Left lung (tissue), 10 donors: ENCODE data around the gene MTNR1A. TPM values are rescaled to one million over a fixed set of nuclear protein-coding genes. Genes with fewer than 3 reads are reported as not detected.

Experiments
- ATAC-seq: fragments of 200-7000 bp; cut with Tn5 transposase; one replicate; pipeline ENCODE4 v1.9.1; 2020; ENCODE audit warnings: moderate library complexity
- DNase-seq, 4 donors: peaks; one replicate each; pipeline ENCODE4 v3.0.0-alpha.2; 2013 to 2020
- H3K27ac ChIP-seq, 2 donors: fragments of 200-600 bp; sonication (generic) in 1 of 2; one replicate each; pipeline versions ENCODE4 v1.5.0 to v1.8.0; 2020 to 2021
- H3K27me3 ChIP-seq, 2 donors: fragments of 200-600 bp; sonication (generic) in 1 of 2; one replicate each; pipeline versions ENCODE4 v1.5.0 to v1.8.0; 2020 to 2021
- H3K36me3 ChIP-seq, 2 donors: fragments of 200-600 bp; sonication (generic) in 1 of 2; one replicate each; pipeline versions ENCODE4 v1.5.0 to v1.8.0; 2020 to 2021
- H3K4me1 ChIP-seq, 2 donors: fragments of 200-600 bp; one replicate each; pipeline ENCODE4 v1.8.0; 2021
- H3K4me3 ChIP-seq, 2 donors: fragments of 200-600 bp; sonication (generic) in 1 of 2; one replicate each; pipeline versions ENCODE4 v1.5.0 to v1.8.0; 2020 to 2021; ENCODE audit warnings: mild to moderate bottlenecking in 1 of 2
- H3K9me3 ChIP-seq, 2 donors: fragments of 200-600 bp; sonication (generic) in 1 of 2; one replicate each; pipeline versions ENCODE4 v1.5.0 to v1.8.0; 2020 to 2021
- CTCF ChIP-seq, 2 donors: fragments of 200-600 bp; sonication (generic) in 1 of 2; IDR thresholded peaks; one replicate each; pipeline versions ENCODE4 v1.5.0 to v1.8.0; 2021; ENCODE audit warnings: antibody characterized with exemption in 2 of 2
- intact Hi-C, 2 donors: fragments of 100-400 bp; cut with DNase I; formaldehyde crosslinking; loops; one replicate each; pipeline versions ENCODE4 v1.11.2 to v1.14.2; 2022
- polyA plus RNA-seq, 6 donors: library from polyadenylated mRNA; unstranded; fragments of 120-200 nt; gene quantifications; one replicate each; pipeline ENCODE4 v1.2.1, GENCODE V29; 2013; ENCODE audit not compliant: insufficient read length in 6 of 6
- total RNA-seq, 2 donors: library from RNA; stranded (reverse); fragmentation: NEBNext Ultra II Directional; extraction: Animal tissue kit (Norgen Biotek cat#: 25700); gene quantifications; one replicate each; pipeline ENCODE4 v1.2.1, GENCODE V29; 2021
- donor health status: DM: no; HTN: yes; CAD: no.
- donor health status: DM: no; HTN: no; CAD: no.

Gene MTNR1A
- total and polyA plus RNA-seq, 8 donors, result 0.17 TPM; not detected in 7

GRCh38 chr4:186566068-186566467 lies 10.7 kb upstream of the MTNR1A start:
- H3K36me3 ChIP-seq, result no peaks in the 10 kb centered on the region
- H3K27ac ChIP-seq, result no peak overlapping the region
- no peak overlapping the region for H3K4me3 ChIP-seq
- intact Hi-C loops, result no loop called here
- DNase-seq (no peak), ATAC-seq (no peak)
- no peaks in the 10 kb centered on the region for H3K27me3 ChIP-seq
- peaks cover 0 to 3% of the 10 kb centered on the region in 2 donors for H3K4me1 ChIP-seq
- no peaks in the 10 kb centered on the region for H3K9me3 ChIP-seq
- no peak for TF ChIP-seq CTCF (IDR thresholded peaks at IDR 0.05)

GRCh38 chr4:186563761-186564160 lies 8.4 kb upstream of the MTNR1A start:
- no peak overlapping the region for H3K4me3 ChIP-seq
- H3K9me3 ChIP-seq, result no peaks in the 10 kb centered on the region
- no peaks in the 10 kb centered on the region for H3K27me3 ChIP-seq
- H3K27ac ChIP-seq, result no peak overlapping the region
- DNase-seq, result no peak
- TF ChIP-seq CTCF (IDR thresholded peaks at IDR 0.05), result no peak
- H3K36me3 ChIP-seq, result no peaks in the 10 kb centered on the region
- no peaks in the 10 kb centered on the region for H3K4me1 ChIP-seq
- intact Hi-C loops, result no loop called here
- ATAC-seq, result no peak

GRCh38 chr4:186561748-186562147 lies 6.4 kb upstream of the MTNR1A start:
- intact Hi-C loops, result no loop called here
- no peak for DNase-seq
- Histone ChIP-seq H3K9me3 (no peaks in the 10 kb centered on the region), H3K36me3 (no peaks in the 10 kb centered on the region), H3K4me3 (no peak overlapping the region), H3K27me3 (peaks cover 0 to under 1% of the 10 kb centered on the region in 2 donors), H3K27ac (no peak overlapping the region), H3K4me1 (no peaks in the 10 kb centered on the region)
- ATAC-seq, result no peak
- TF ChIP-seq CTCF (IDR thresholded peaks at IDR 0.05), result no peak

GRCh38 chr4:186560647-186561046 lies 5.3 kb upstream of the MTNR1A start:
- intact Hi-C loops, result no loop called here
- no peak overlapping the region for H3K27ac ChIP-seq
- DNase-seq, result no peak

GRCh38 chr4:186557486-186557885 lies 2.1 kb upstream of the MTNR1A start:
- DNase-seq (no peak), ATAC-seq (peak; percentile 77)
- TF ChIP-seq CTCF (IDR thresholded peaks at IDR 0.05), result no peak
- Histone ChIP-seq H3K4me1 (no peaks in the 10 kb centered on the region), H3K9me3 (no peaks in the 10 kb centered on the region), H3K27me3 (peaks cover 8 to 43% of the 10 kb centered on the region in 2 donors), H3K36me3 (no peaks in the 10 kb centered on the region), H3K27ac (no peak overlapping the region), H3K4me3 (no peak overlapping the region)
- intact Hi-C loops, result no loop called here

More at GRCh38 chr4:186560647-186561046, 5.3 kb upstream of the MTNR1A start:
- H3K4me1 ChIP-seq, result no peaks in the 10 kb centered on the region
- H3K4me3 ChIP-seq, result no peak overlapping the region
- no peaks in the 10 kb centered on the region for H3K9me3 ChIP-seq
- no peaks in the 10 kb centered on the region for H3K36me3 ChIP-seq
- no peak for ATAC-seq
- H3K27me3 ChIP-seq, result peaks cover under 1 to 11% of the 10 kb centered on the region in 2 donors
- no peak for TF ChIP-seq CTCF (IDR thresholded peaks at IDR 0.05)
